Stimulated activated CD4-positive, alpha-beta T cell treated with anti-CD3 and anti-CD28 coated beads, TNF-alpha, amount 100 ng/mL, for 1 hour (primary cell): ENCODE results near the gene NPY2R.

Experiments
- DNase-seq, 3 donors: peaks; one replicate each; pipeline ENCODE4 v3.0.0-alpha.2; 2020; ENCODE audit warnings: low read depth in 3 of 3, low spot score in 1 of 3

NPY2R gene

GRCh38 chr4:155248002-155248896, 39.8 kb downstream of the NPY2R start:
- no peak for DNase-seq

GRCh38 chr4:155249016-155249566, 40.7 kb downstream of the NPY2R start:
- DNase-seq: no peak

- no peak for DNase-seq
These were observed 43.9 kb downstream of the NPY2R start for GRCh38 chr4:155252327-155252726.

- DNase-seq: no peak
These were observed 55.0 kb downstream of the NPY2R start for GRCh38 chr4:155263480-155263879.

- DNase-seq: no peak
These were observed 56.7 kb downstream of the NPY2R start for GRCh38 chr4:155265113-155265512.
